Thoracic aorta (tissue), 2 donors: Measurements from ENCODE around the gene CNNM1. TPM values are rescaled to one million over a fixed set of nuclear protein-coding genes. Genes with fewer than 3 reads are reported as not detected.

ENCODE experiments used
- ATAC-seq: fragments of 150-250 bp; one replicate; pipeline ENCODE4 v1.8.0; 2017; ENCODE audit warnings: low read depth; ENCODE audit not compliant: insufficient number of reproducible peaks, low FRiP score
- DNase-seq: peaks from one replicate; pipeline ENCODE4 v3.0.0-alpha.2; 2020; ENCODE audit warnings: low spot score
- H3K27ac ChIP-seq, 2 donors: fragments of 200-600 bp; sonication (generic); 1 replicate in 1 of 2; 2 replicates in 1 of 2; pipeline ENCODE4 v1.5.1; 2016; ENCODE audit warnings: mild to moderate bottlenecking in 2 of 2, moderate library complexity in 2 of 2
- H3K27me3 ChIP-seq: fragments of 200-600 bp; sonication (generic); replicated peaks from 2 replicates; pipeline ENCODE4 v1.6.0; 2016; ENCODE audit warnings: mild to moderate bottlenecking; ENCODE audit not compliant: insufficient read depth
- H3K36me3 ChIP-seq: fragments of 200-600 bp; sonication (generic); one replicate; pipeline ENCODE4 v1.5.1; 2016
- H3K4me1 ChIP-seq, 2 donors: fragments of 200-600 bp; sonication (generic); 1 replicate in 1 of 2; 2 replicates in 1 of 2; pipeline versions ENCODE4 v1.5.1 to v1.6.0; 2016; ENCODE audit warnings: low read depth in 2 of 2, mild to moderate bottlenecking in 1 of 2; ENCODE audit not compliant: control insufficient read depth in 1 of 2
- H3K4me3 ChIP-seq: fragments of 200-600 bp; sonication (generic); 2 replicates; pipeline ENCODE4 v1.5.1; 2016; ENCODE audit warnings: mild to moderate bottlenecking
- H3K9me3 ChIP-seq: fragments of 200-600 bp; sonication (generic); 2 replicates; pipeline ENCODE4 v1.5.1; 2016
- CTCF ChIP-seq: fragments of 200-600 bp; sonication (generic); IDR thresholded peaks from one replicate; pipeline ENCODE4 v1.5.1; 2019; ENCODE audit warnings: antibody characterized with exemption
- total RNA-seq, 2 donors: library from RNA; depleted of rRNA; stranded (reverse); fragments of >200 nt; gene quantifications; one replicate each; pipeline versions ENCODE4 v1.1.0 to v1.2.3, GENCODE V29; 2016

CNNM1 gene
- total RNA-seq, 2 donors from 2014 or later, result 0.35 to 0.68 TPM

DNA sequence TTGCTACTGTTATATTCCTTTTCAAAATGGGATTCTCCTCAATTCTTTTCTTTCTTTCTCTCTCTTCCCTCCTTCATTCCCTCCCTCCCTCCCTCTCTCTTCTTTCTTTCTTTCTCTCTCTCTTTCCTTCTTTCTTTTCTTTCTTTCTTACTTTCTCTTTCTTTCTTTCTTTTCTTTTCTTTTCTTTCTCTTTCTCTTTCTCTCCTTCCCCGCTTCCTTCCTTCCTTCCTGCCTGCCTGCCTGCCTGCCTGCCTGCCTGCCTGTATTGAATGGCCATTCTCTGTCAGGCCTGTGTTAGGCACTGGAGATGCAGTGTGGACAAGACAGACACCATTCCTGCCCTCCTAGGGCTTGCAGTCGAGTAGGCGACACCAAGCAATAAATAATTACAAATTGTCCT, 11.5 kb downstream of the CNNM1 start:
- Histone ChIP-seq H3K27ac (peak overlapping the region in 1 of 2 donors; percentile 49), H3K27me3 (no peaks in the 10 kb centered on the region), H3K4me1 (peaks cover 0 to 5% of the 10 kb centered on the region in 2 donors), H3K36me3 (no peaks in the 10 kb centered on the region), H3K9me3 (no peaks in the 10 kb centered on the region), H3K4me3 (no peak overlapping the region)
- ATAC-seq (no peak), DNase-seq (no peak)
- no peak for TF ChIP-seq CTCF

- H3K36me3 ChIP-seq, result no peaks in the 10 kb centered on the region
- DNase-seq (no peak), ATAC-seq (no peak)
- H3K4me3 ChIP-seq, result peak overlapping the region; percentile 49
- no peak for TF ChIP-seq CTCF
- H3K9me3 ChIP-seq, result no peaks in the 10 kb centered on the region
- peak overlapping the region in 1 of 2 donors; percentile 49 for H3K27ac ChIP-seq
- H3K27me3 ChIP-seq, result no peaks in the 10 kb centered on the region
- peaks cover 0 to 5% of the 10 kb centered on the region in 2 donors for H3K4me1 ChIP-seq
Observed at GRCh38 chr10:99341248-99341647, 12.1 kb downstream of the CNNM1 start.

DNA sequence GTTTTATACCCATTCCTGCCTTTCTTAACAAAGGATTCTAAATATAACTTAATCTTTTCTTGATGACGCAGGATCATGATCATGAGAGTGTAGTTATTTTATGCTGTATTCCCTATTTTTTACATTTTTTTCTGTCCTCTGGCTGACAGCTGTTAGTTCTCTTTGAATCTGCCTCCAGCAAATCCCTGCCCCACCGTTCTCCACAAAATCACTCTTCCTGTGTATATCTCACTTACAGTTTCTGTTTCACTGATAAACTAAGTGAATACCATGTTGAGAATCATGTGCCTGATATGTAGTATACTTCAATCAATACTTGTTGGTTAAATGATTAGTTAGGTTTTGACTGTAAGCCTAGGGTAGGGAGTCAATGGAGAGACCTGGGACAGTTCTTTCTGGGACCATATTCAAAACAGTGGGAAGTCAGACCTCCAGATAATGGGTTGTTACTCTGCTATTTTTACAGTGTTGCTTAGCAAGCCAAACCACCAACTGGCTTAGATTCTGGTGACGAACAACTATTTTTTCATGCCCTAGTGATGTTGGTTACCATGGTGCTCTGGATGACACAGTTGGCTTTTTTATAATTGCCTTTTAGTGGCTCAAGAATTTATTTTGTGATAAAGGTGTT, 12.8 kb downstream of the CNNM1 start:
- ATAC-seq, result peak; percentile 59
- Histone ChIP-seq H3K36me3 (no peaks in the 10 kb centered on the region), H3K9me3 (no peaks in the 10 kb centered on the region), H3K27me3 (no peaks in the 10 kb centered on the region), H3K27ac (peak overlapping the region in 1 of 2 donors; percentile 49), H3K4me3 (peak overlapping the region; percentile 49), H3K4me1 (peaks cover 0 to 5% of the 10 kb centered on the region in 2 donors)
- no peak for DNase-seq
- no peak for TF ChIP-seq CTCF

DNA sequence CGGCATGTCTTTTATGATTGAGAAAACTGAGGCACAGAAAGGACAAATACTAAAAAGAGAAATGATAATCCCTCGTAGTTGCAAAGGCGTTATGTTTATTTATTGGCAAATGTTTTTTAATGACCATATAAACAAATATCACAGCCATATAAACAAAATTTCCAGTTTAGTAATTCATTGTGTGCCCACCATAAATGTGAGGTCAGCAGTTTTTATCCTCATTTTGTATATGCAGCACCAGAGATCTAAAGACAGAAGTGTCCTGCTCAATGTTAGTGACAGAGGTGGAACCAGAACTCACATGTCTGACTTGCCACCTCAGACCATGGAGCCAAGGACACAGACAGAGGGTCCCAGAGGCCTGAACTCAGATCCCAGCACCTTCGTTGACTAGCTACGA, 14.1 kb downstream of the CNNM1 start:
- H3K27me3 ChIP-seq, result no peaks in the 10 kb centered on the region
- no peak overlapping the region for H3K27ac ChIP-seq
- ATAC-seq (no peak), DNase-seq (no peak)
- H3K4me1 ChIP-seq, result peaks cover 0 to 5% of the 10 kb centered on the region in 2 donors
- H3K4me3 ChIP-seq, result no peak overlapping the region
- TF ChIP-seq CTCF, result no peak
- H3K36me3 ChIP-seq, result no peaks in the 10 kb centered on the region
- H3K9me3 ChIP-seq, result no peaks in the 10 kb centered on the region

- H3K27me3 ChIP-seq, result no peaks in the 10 kb centered on the region
- ATAC-seq (no peak), DNase-seq (no peak)
- H3K36me3 ChIP-seq, result no peaks in the 10 kb centered on the region
- TF ChIP-seq CTCF, result no peak
- H3K9me3 ChIP-seq, result no peaks in the 10 kb centered on the region
- no peak overlapping the region for H3K4me3 ChIP-seq
- H3K27ac ChIP-seq, result no peak overlapping the region
- H3K4me1 ChIP-seq, result peaks cover 0 to 5% of the 10 kb centered on the region in 2 donors
Observed at GRCh38 chr10:99344715-99345114, 15.6 kb downstream of the CNNM1 start.
